Ishikawa (cell line): ENCODE data around the gene POLR1E.

ENCODE experiments used
- CEBPB ChIP-seq: IDR thresholded peaks from 2 replicates; pipeline ENCODE4 v1.6.1; 2012
- CREB1 ChIP-seq: IDR thresholded peaks from 2 replicates; pipeline ENCODE4 v1.6.1; 2012; ENCODE audit warnings: low read depth
- EGR1 ChIP-seq: IDR thresholded peaks from 2 replicates; pipeline ENCODE4 v1.6.1; 2012
- EP300 ChIP-seq: IDR thresholded peaks from 2 replicates; pipeline ENCODE4 v1.6.1; 2012; ENCODE audit warnings: borderline replicate concordance
- FOXM1 ChIP-seq: IDR thresholded peaks from 2 replicates; pipeline ENCODE4 v1.6.1; 2012; ENCODE audit warnings: low read depth, borderline replicate concordance
- MAX ChIP-seq: IDR thresholded peaks from 2 replicates; pipeline ENCODE4 v1.6.1; 2012
- NFIC ChIP-seq: IDR thresholded peaks from 2 replicates; pipeline ENCODE4 v1.6.1; 2012
- RAD21 ChIP-seq: IDR thresholded peaks from 2 replicates; pipeline ENCODE4 v1.6.1; 2012; ENCODE audit warnings: low read depth
- REST ChIP-seq: IDR thresholded peaks from 2 replicates; pipeline ENCODE4 v1.6.1; 2012; ENCODE audit warnings: low read depth, mild to moderate bottlenecking
- TAF1 ChIP-seq: IDR thresholded peaks from 2 replicates; pipeline ENCODE4 v1.6.1; 2012; ENCODE audit warnings: low read depth, mild to moderate bottlenecking
- TCF12 ChIP-seq: IDR thresholded peaks from 2 replicates; pipeline ENCODE4 v1.6.1; 2012; ENCODE audit warnings: low read depth
- TEAD4 ChIP-seq: IDR thresholded peaks from 2 replicates; pipeline ENCODE4 v1.6.1; 2012
- USF1 ChIP-seq: IDR thresholded peaks from 2 replicates; pipeline ENCODE4 v1.6.1; 2012
- YY1 ChIP-seq: IDR thresholded peaks from 2 replicates; pipeline ENCODE4 v1.6.1; 2012; ENCODE audit warnings: low read depth
- ZBTB7A ChIP-seq: IDR thresholded peaks from 2 replicates; pipeline ENCODE4 v1.6.1; 2012; ENCODE audit warnings: low read depth

The POLR1E gene

GRCh38 chr9:37464006-37464405 is 21.7 kb upstream of the POLR1E start:
- TF ChIP-seq RAD21 (no peak), REST (no peak), TEAD4 (no peak), MAX (no peak), CREB1 (no peak), EP300 (no peak), NFIC (no peak), USF1 (no peak), TCF12 (no peak), YY1 (no peak), ZBTB7A (no peak), CEBPB (no peak), FOXM1 (no peak)

GRCh38 chr9:37464426-37465248 is 21.1 kb upstream of the POLR1E start:
- TF ChIP-seq CREB1 (0 out of 2 replicates have a peak, but pooled peaks have one; percentile 31), ZBTB7A (no peak), YY1 (peak; percentile 72; the same call in 1 of the 2 replicates), TAF1 (peak; percentile 55), MAX (peak; percentile 90), TCF12 (no peak; the same call in 1 of the 2 replicates), USF1 (peak; percentile 75), EP300 (0 out of 2 replicates have a peak, but pooled peaks have one; percentile 31)

- TF ChIP-seq TCF12 (0 out of 2 replicates have a peak, but pooled peaks have one; percentile 7), TEAD4 (no peak; the same call in 1 of the 2 replicates), EP300 (no peak), YY1 (0 out of 2 replicates have a peak, but pooled peaks have one; percentile 28), USF1 (peak; percentile 47), REST (no peak), MAX (peak; percentile 80), FOXM1 (peak; percentile 84), CEBPB (no peak), CREB1 (peak; percentile 79), NFIC (0 out of 2 replicates have a peak, but pooled peaks have one; percentile 22), TAF1 (peak; percentile 42; the same call in 1 of the 2 replicates), ZBTB7A (no peak), RAD21 (no peak), EGR1 (no peak)
These were observed 20.3 kb upstream of the POLR1E start, which contains the start of gene ZBTB5 for GRCh38 chr9:37465249-37466036. Gene ZBTB5, minus strand, starts transcription at chr9:37465450. Its CDS starts 22,899 bp downstream, at chr9:37442551.

- TF ChIP-seq ZBTB7A (peak; percentile 69; the same call in 1 of the 2 replicates), TAF1 (peak; percentile 30; the same call in 1 of the 2 replicates), REST (no peak), TCF12 (peak; percentile 14), YY1 (no peak), CEBPB (no peak), CREB1 (no peak), NFIC (peak; percentile 37; the same call in 1 of the 2 replicates), EP300 (no peak)
These were observed 19.6 kb upstream of the POLR1E start for GRCh38 chr9:37466037-37466709.
